GM18498 (cell line): ENCODE measurements around the gene FOXD2.
"Not testable (repeated sequence)": the region's sequence is repeated elsewhere in the genome, so short reads cannot be mapped to it uniquely, and the experiment has no call there.

Experiments used
- ATAC-seq: cut with Tn5 transposase; IDR thresholded peaks from one replicate; pipeline ENCODE4 v1.9.1; 2021; ENCODE audit warnings: mild to moderate bottlenecking, moderate library complexity; ENCODE audit not compliant: unreplicated experiment

FOXD2 gene

GRCh38 chr1:47439017-47439818 lies 1.4 kb downstream of the FOXD2 start:
- ATAC-seq, result no peak

- ATAC-seq, result no peak
These were observed 2.2 kb downstream of the FOXD2 start for GRCh38 chr1:47439819-47440598.

GRCh38 chr1:47440599-47441081 lies 2.8 kb downstream of the FOXD2 start:
- no peak for ATAC-seq

- no peak for ATAC-seq
These were observed 3.7 kb downstream of the FOXD2 start for GRCh38 chr1:47441450-47442106.

- ATAC-seq, result no peak
These were observed 4.4 kb downstream of the FOXD2 start for GRCh38 chr1:47442202-47442601.

- no peak for ATAC-seq
These were observed 5.1 kb downstream of the FOXD2 start for GRCh38 chr1:47442842-47443529.

GRCh38 chr1:47443530-47444296 lies 5.9 kb downstream of the FOXD2 start:
- no peak for ATAC-seq

- ATAC-seq, result no peak
These were observed 6.4 kb downstream of the FOXD2 start for GRCh38 chr1:47444297-47444561.

- ATAC-seq, result no peak
These were observed 7.0 kb downstream of the FOXD2 start for GRCh38 chr1:47444562-47445465.

- no peak for ATAC-seq
These were observed 8.1 kb downstream of the FOXD2 start for GRCh38 chr1:47445823-47446550.

GRCh38 chr1:47448462-47449222 lies 10.8 kb downstream of the FOXD2 start:
- no peak for ATAC-seq

- no peak for ATAC-seq
These were observed 12.1 kb downstream of the FOXD2 start for GRCh38 chr1:47449822-47450552.

- no peak for ATAC-seq
These were observed 12.8 kb downstream of the FOXD2 start for GRCh38 chr1:47450606-47451005.

- no peak for ATAC-seq
These were observed 14.6 kb downstream of the FOXD2 start for GRCh38 chr1:47452426-47452825.

GRCh38 chr1:47453910-47454309 lies 16.1 kb downstream of the FOXD2 start:
- not testable (repeated sequence) for ATAC-seq

- no peak for ATAC-seq
These were observed 18.4 kb downstream of the FOXD2 start for GRCh38 chr1:47456250-47456649.

- not testable (repeated sequence) for ATAC-seq
These were observed 19.7 kb downstream of the FOXD2 start for GRCh38 chr1:47457547-47457946.
